Spleen (tissue), 7 donors: ENCODE measurements around the gene EFNA5.

Source experiments
- CTCF ChIP-seq, 11 experiments: fragments of 200-600 bp in 7 of 11; fragments of 450-650 bp in 4 of 11; sonication (generic) in 4 of 11; IDR thresholded peaks in 8 of 11; conservative IDR thresholded peaks in 3 of 11; 1 replicate in 7 of 11; 2 replicates in 4 of 11; pipeline versions ENCODE4 v1.4.0 to v1.8.0; 2016 to 2021; ENCODE audit warnings: antibody characterized with exemption in 11 of 11, inconsistent platforms in 4 of 11, mild to moderate bottlenecking in 1 of 11
- POLR2A ChIP-seq, 3 donors: fragments of 450-650 bp; IDR thresholded peaks; one replicate each; pipeline ENCODE4 v1.5.1; 2017; ENCODE audit warnings: antibody characterized with exemption in 3 of 3, mild to moderate bottlenecking in 1 of 3
- donor health status: DM: no; HTN: no; CAD: no; lungs with moderate emphysema.
- donor health status: DM: no; HTN: no; CAD: no.
- donor health status: DM: no; HTN: no; CAD: no.

GRCh38 chr5:107388141-107388861 is 282.4 kb downstream of the EFNA5 start:
- TF ChIP-seq CTCF (IDR thresholded peaks at IDR 0.05 in 8 of 11, conservative IDR thresholded peaks at IDR 0.05 in 3 of 11) (no peak), POLR2A (IDR thresholded peaks at IDR 0.05) (no peak)
